ES-I3 (cell line): ENCODE data around the gene FLT1.

Experiments
- H3K36me3 ChIP-seq: 2 replicates; pipeline ENCODE4 v1.6.1; 2013; ENCODE audit warnings: mild to moderate bottlenecking, low read length, control low read depth, moderate library complexity; ENCODE audit not compliant: insufficient read depth
- H3K4me1 ChIP-seq: 2 replicates; pipeline ENCODE4 v1.6.1; 2013; ENCODE audit warnings: mild to moderate bottlenecking, control low read depth, low read length; ENCODE audit not compliant: insufficient read depth
- H3K9ac ChIP-seq: 2 replicates; pipeline ENCODE4 v1.6.1; 2013; ENCODE audit warnings: low read depth, mild to moderate bottlenecking, low read length, moderate library complexity
- H3K9me3 ChIP-seq: 2 replicates; pipeline ENCODE4 v1.6.1; 2013; ENCODE audit warnings: mild to moderate bottlenecking, low read length, moderate library complexity; ENCODE audit not compliant: control insufficient read depth, insufficient read depth

Gene FLT1

GRCh38 chr13:28347456-28348371 lies 147.2 kb downstream of the FLT1 start:
- peaks cover 14% of the 10 kb centered on the region for H3K4me1 ChIP-seq
- no peaks in the 10 kb centered on the region for H3K9me3 ChIP-seq
- H3K9ac ChIP-seq = no peak overlapping the region
- no peaks in the 10 kb centered on the region for H3K36me3 ChIP-seq

- Histone ChIP-seq H3K4me1 (peaks cover 10% of the 10 kb centered on the region), H3K9ac (no peak overlapping the region), H3K9me3 (no peaks in the 10 kb centered on the region), H3K36me3 (no peaks in the 10 kb centered on the region)
These were observed 148.8 kb downstream of the FLT1 start for GRCh38 chr13:28346154-28346553.

GRCh38 chr13:28344163-28344562 lies 150.8 kb downstream of the FLT1 start:
- Histone ChIP-seq H3K4me1 (0 out of 2 replicates have a peak, but pooled peaks cover 3% of the 10 kb centered on the region), H3K9me3 (no peaks in the 10 kb centered on the region), H3K36me3 (no peaks in the 10 kb centered on the region), H3K9ac (no peak overlapping the region)

GRCh38 chr13:28342251-28342650 lies 152.7 kb downstream of the FLT1 start:
- Histone ChIP-seq H3K9ac (no peak overlapping the region), H3K36me3 (no peaks in the 10 kb centered on the region), H3K9me3 (no peaks in the 10 kb centered on the region), H3K4me1 (0 out of 2 replicates have a peak, but pooled peaks cover 3% of the 10 kb centered on the region)

DNA sequence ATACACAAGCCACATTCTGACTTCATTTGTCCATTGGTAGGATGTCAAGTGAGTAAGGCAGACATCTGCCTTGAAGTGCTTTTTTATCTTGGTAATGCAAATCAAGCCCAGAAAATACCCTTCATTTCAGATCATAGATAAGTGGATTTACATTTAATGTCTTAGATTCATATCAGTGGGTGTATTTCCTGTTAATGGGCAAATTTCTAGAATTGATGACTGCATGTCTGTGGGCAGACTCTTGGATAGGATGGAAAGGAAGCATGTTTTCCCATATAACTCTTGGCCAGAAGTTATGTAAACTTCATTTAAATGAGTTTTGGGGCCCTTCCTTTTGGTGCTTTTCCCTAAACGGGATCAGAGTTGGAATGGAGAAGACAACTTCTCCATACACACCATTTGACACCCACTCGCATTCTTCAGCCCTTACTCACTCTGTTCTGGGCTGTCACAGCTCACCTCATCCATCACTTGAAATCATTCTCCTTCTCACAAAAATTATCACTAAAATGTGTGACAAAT lies 154.6 kb downstream of the FLT1 start:
- Histone ChIP-seq H3K4me1 (0 out of 2 replicates have a peak, but pooled peaks cover under 1% of the 10 kb centered on the region), H3K9ac (no peak overlapping the region), H3K36me3 (no peaks in the 10 kb centered on the region), H3K9me3 (no peaks in the 10 kb centered on the region)

- Histone ChIP-seq H3K36me3 (no peaks in the 10 kb centered on the region), H3K9me3 (no peaks in the 10 kb centered on the region), H3K4me1 (no peaks in the 10 kb centered on the region), H3K9ac (no peak overlapping the region)
These were observed 155.5 kb downstream of the FLT1 start for GRCh38 chr13:28339419-28339818.

- Histone ChIP-seq H3K36me3 (no peaks in the 10 kb centered on the region), H3K4me1 (no peaks in the 10 kb centered on the region), H3K9me3 (no peaks in the 10 kb centered on the region), H3K9ac (no peak overlapping the region)
These were observed 156.2 kb downstream of the FLT1 start for GRCh38 chr13:28338742-28339141.

GRCh38 chr13:28338006-28338574 lies 156.8 kb downstream of the FLT1 start:
- H3K4me1 ChIP-seq = no peaks in the 10 kb centered on the region
- no peaks in the 10 kb centered on the region for H3K36me3 ChIP-seq
- H3K9me3 ChIP-seq = no peaks in the 10 kb centered on the region
- H3K9ac ChIP-seq = no peak overlapping the region

GRCh38 chr13:28337166-28338005 lies 157.5 kb downstream of the FLT1 start:
- H3K9ac ChIP-seq = no peak overlapping the region
- H3K9me3 ChIP-seq = no peaks in the 10 kb centered on the region
- no peaks in the 10 kb centered on the region for H3K4me1 ChIP-seq
- no peaks in the 10 kb centered on the region for H3K36me3 ChIP-seq

DNA sequence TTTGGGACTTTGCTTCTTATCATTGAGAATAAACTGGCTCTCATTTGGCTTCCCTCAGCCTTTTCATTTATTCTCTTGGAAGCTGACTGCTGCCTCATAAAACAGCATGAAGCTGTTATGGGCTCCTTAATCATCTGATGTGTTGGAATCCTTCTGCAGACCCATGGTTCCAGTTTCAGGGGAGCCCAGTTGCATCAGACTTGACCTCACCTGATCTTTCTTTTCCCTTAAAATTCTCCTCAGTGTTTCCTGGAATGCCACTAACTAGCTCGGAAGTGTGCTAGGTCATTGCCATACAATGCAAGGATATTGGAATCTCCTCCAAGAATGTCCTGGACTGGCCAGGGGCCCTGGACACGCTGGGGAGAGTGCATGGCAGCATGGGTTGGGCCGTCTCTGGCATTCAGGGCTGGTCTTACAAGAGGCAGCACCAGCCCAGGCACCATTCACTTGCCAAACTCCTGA lies 158.7 kb downstream of the FLT1 start:
- Histone ChIP-seq H3K9ac (no peak overlapping the region), H3K9me3 (no peaks in the 10 kb centered on the region), H3K36me3 (no peaks in the 10 kb centered on the region), H3K4me1 (no peaks in the 10 kb centered on the region)

GRCh38 chr13:28333204-28333881 lies 161.6 kb downstream of the FLT1 start:
- Histone ChIP-seq H3K36me3 (no peaks in the 10 kb centered on the region), H3K9ac (no peak overlapping the region), H3K4me1 (no peaks in the 10 kb centered on the region)

GRCh38 chr13:28329395-28330158 lies 165.4 kb downstream of the FLT1 start:
- H3K4me1 ChIP-seq = no peaks in the 10 kb centered on the region; the same call in 1 of the 2 replicates
- H3K9ac ChIP-seq = no peak overlapping the region
- no peaks in the 10 kb centered on the region for H3K9me3 ChIP-seq
- no peaks in the 10 kb centered on the region for H3K36me3 ChIP-seq

More at GRCh38 chr13:28333204-28333881, 161.6 kb downstream of the FLT1 start:
- H3K9me3 ChIP-seq = no peaks in the 10 kb centered on the region

DNA sequence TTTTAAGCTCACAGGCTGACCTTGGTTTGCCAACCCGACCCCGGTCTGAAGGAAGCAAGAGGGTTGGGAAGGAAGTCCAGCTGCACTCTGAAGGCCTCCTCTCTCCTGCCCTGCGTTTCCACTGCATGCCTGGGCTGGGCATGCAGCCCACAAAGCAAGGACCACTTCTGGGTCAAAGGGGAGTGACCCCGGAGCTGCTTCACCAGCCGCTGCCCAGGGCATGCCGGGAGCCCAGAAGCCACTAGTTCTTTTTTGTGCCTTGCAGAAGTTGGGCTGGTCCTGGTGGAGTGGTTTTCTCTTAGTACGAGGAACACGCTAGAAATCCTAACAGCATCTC lies 166.7 kb downstream of the FLT1 start:
- Histone ChIP-seq H3K36me3 (no peaks in the 10 kb centered on the region), H3K4me1 (no peaks in the 10 kb centered on the region; the same call in 1 of the 2 replicates), H3K9ac (no peak overlapping the region), H3K9me3 (no peaks in the 10 kb centered on the region)
